HL-60 (cell line): ENCODE measurements around the gene KIDINS220.

Experiments used
- CTCF ChIP-seq: IDR thresholded peaks from one replicate; pipeline ENCODE4 v1.5.1; 2011; ENCODE audit warnings: low read length, control low read depth, inconsistent platforms; ENCODE audit not compliant: insufficient read depth
- GABPA ChIP-seq: IDR thresholded peaks from 2 replicates; pipeline ENCODE4 v1.6.1; 2012; ENCODE audit warnings: low read depth
- POLR2AphosphoS5 ChIP-seq: IDR thresholded peaks from 2 replicates; pipeline ENCODE4 v1.6.1; 2012; ENCODE audit warnings: low read depth
- REST ChIP-seq: IDR thresholded peaks from 2 replicates; pipeline ENCODE4 v1.6.1; 2012; ENCODE audit warnings: low read depth; ENCODE audit not compliant: insufficient replicate concordance

GRCh38 chr2:8697190-8697589, 140.2 kb downstream of the KIDINS220 start:
- TF ChIP-seq POLR2AphosphoS5 (no peak), CTCF (no peak), REST (no peak), GABPA (no peak)
